T-cell (primary cell): ENCODE measurements around the gene DGKD. TPM values are rescaled to one million over a fixed set of nuclear protein-coding genes. Genes with fewer than 3 reads are reported as not detected.
"Not testable (repeated sequence)": the region's sequence is repeated elsewhere in the genome, so short reads cannot be mapped to it uniquely, and the experiment has no call there.

Source experiments
- ATAC-seq, 4 experiments: fragments of 200-7000 bp in 3 of 4; fragments of 150-1000 bp in 1 of 4; cut with Tn5 transposase; replicated peaks in 1 of 4; 1 replicate in 3 of 4; 2 replicates in 1 of 4; pipeline ENCODE4 v1.10.0; 2021; ENCODE audit warnings: moderate library complexity in 3 of 4, mild to moderate bottlenecking in 2 of 4, moderate number of reproducible peaks in 1 of 4
- CTCF ChIA-PET, 2 donors: fragments of 300-600 bp; sonication (Branson Sonifier 250); formaldehyde crosslinking; loops; one replicate each; lab custom pipeline; 2022; ENCODE audit warnings: antibody characterized with exemption in 2 of 2; lab: Charles Lee
- POLR2A ChIA-PET, 2 donors: fragments of 300-600 bp; sonication (Branson Sonifier 250); formaldehyde crosslinking; loops; one replicate each; lab custom pipeline; 2022; ENCODE audit warnings: antibody characterized with exemption in 2 of 2; lab: Charles Lee
- DNase-seq, 35 experiments: peaks; one replicate each; pipeline versions ENCODE4 v3.0.0 to v3.0.0-alpha.2; 2013 to 2023
- H3K27ac ChIP-seq: one replicate; pipeline ENCODE4 v1.5.1; 2013; ENCODE audit warnings: low read length
- H3K27me3 ChIP-seq, 2 experiments: replicated peaks in 1 of 2; 1 replicate in 1 of 2; 2 replicates in 1 of 2; pipeline versions ENCODE4 v1.6.1 to v1.7.0; 2013; ENCODE audit warnings: low read length in 1 of 2, mixed read lengths in 1 of 2; ENCODE audit not compliant: control insufficient read depth in 2 of 2, insufficient read depth in 2 of 2; ENCODE audit errors: extremely low read depth in 1 of 2
- H3K36me3 ChIP-seq, 2 donors: 1 replicate in 1 of 2; 2 replicates in 1 of 2; pipeline versions ENCODE4 v1.6.1 to v1.7.0; 2013; ENCODE audit warnings: low read length in 1 of 2; ENCODE audit not compliant: control insufficient read depth in 2 of 2, insufficient read depth in 1 of 2; ENCODE audit errors: extremely low read depth in 1 of 2
- H3K4me1 ChIP-seq, 2 experiments: 1 replicate in 1 of 2; 2 replicates in 1 of 2; pipeline versions ENCODE4 v1.6.1 to v1.7.0; 2013; ENCODE audit warnings: low read length in 2 of 2, mixed read lengths in 1 of 2; ENCODE audit not compliant: insufficient read depth in 2 of 2, control insufficient read depth in 1 of 2; ENCODE audit errors: extremely low read depth in 1 of 2
- H3K4me3 ChIP-seq, 2 donors: 1 replicate in 1 of 2; 2 replicates in 1 of 2; pipeline versions ENCODE4 v1.5.1 to v1.7.0; 2013; ENCODE audit warnings: mild to moderate bottlenecking in 2 of 2, low read length in 1 of 2, moderate library complexity in 1 of 2; ENCODE audit not compliant: control insufficient read depth in 1 of 2; ENCODE audit errors: extremely low read depth in 1 of 2
- H3K9me3 ChIP-seq: 2 replicates; pipeline ENCODE4 v1.7.0; 2013
- H3K27ac Mint-ChIP-seq, 2 donors: one replicate each; pipeline ENCODE4 v1.8.0; 2020 to 2021; ENCODE audit warnings: mild to moderate bottlenecking in 2 of 2, mixed read lengths in 2 of 2
- H3K27me3 Mint-ChIP-seq, 2 donors: one replicate each; pipeline ENCODE4 v1.8.0; 2021 to 2022; ENCODE audit warnings: mixed read lengths in 2 of 2
- H3K36me3 Mint-ChIP-seq: one replicate; pipeline ENCODE4 v1.8.0; 2021; ENCODE audit warnings: mixed read lengths
- H3K4me1 Mint-ChIP-seq, 3 donors: one replicate each; pipeline ENCODE4 v1.8.0; 2020 to 2022; ENCODE audit warnings: mixed read lengths in 3 of 3, mild to moderate bottlenecking in 1 of 3
- H3K4me3 Mint-ChIP-seq, 3 donors: one replicate each; pipeline ENCODE4 v1.8.0; 2020 to 2022; ENCODE audit warnings: mild to moderate bottlenecking in 3 of 3, mixed read lengths in 3 of 3, moderate library complexity in 3 of 3
- H3K9me3 Mint-ChIP-seq, 3 donors: one replicate each; pipeline ENCODE4 v1.8.0; 2020 to 2022; ENCODE audit warnings: mixed read lengths in 3 of 3
- WGBS: methylation state at CpG from one replicate; pipeline ENCODE4 v1.1.5; 2013; ENCODE audit warnings: missing lambda C conversion rate; ENCODE audit not compliant: insufficient coverage; 5-methylcytosine and 5-hydroxymethylcytosine counted together
- total RNA-seq, 35 experiments: library from RNA in 6 of 35; stranded (reverse) in 6 of 35; fragments of 120-200 nt in 1 of 35; gene quantifications; one replicate each; pipeline versions ENCODE4 v1.2.1 to v1.2.4 and lab custom pipeline; 2013 to 2026

DGKD gene
- total RNA-seq, 5 donors from 2014 or later (not counting 1 experiment from before 2014, with no cell fraction given), result 143 to 254 (median 163) TPM

DNA sequence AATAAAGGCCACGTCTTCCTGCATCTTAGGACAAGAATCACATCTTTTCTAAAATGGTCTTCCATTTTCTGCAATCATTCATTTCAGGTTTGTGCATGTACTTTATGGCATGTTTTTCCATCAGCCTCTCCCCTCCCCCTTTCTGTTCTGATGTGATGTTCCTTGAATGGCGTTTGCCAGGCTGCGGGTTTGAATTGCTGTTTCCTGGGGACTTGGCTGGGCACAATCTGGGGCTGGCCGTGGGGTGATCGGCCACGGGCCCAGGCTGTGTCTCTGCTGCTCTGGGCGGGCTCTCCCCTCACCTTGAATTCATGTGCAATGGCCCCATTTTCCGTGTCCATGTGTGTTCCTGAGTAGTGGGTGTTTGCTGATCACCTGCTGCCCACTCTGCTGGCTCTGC is 15.2 kb downstream of the DGKD start:
- no peak overlapping the region for H3K4me3 ChIP-seq
- no peak for DNase-seq
- Mint-ChIP-seq H3K4me3 (no peak overlapping the region), H3K27ac (no peak overlapping the region), H3K27me3 (no peaks in the 10 kb centered on the region), H3K4me1 (peaks cover 50 to 62% (median 60%) of the 10 kb centered on the region in 3 donors), H3K9me3 (no peaks in the 10 kb centered on the region), H3K36me3 (peaks cover 25% of the 10 kb centered on the region)
- 100% methylated on average over 2 of the region's 8 CpGs for WGBS
- ChIA-PET CTCF (no interaction called here), POLR2A (no interaction called here)
- peaks cover 0 to 13% of the 10 kb centered on the region in 2 experiments for H3K4me1 ChIP-seq
- H3K36me3 ChIP-seq, result peaks cover 7 to 22% of the 10 kb centered on the region in 2 donors
- no peak for ATAC-seq
- no peaks in the 10 kb centered on the region for H3K9me3 ChIP-seq
- H3K27ac ChIP-seq, result no peak overlapping the region
- no peaks in the 10 kb centered on the region for H3K27me3 ChIP-seq

DNA sequence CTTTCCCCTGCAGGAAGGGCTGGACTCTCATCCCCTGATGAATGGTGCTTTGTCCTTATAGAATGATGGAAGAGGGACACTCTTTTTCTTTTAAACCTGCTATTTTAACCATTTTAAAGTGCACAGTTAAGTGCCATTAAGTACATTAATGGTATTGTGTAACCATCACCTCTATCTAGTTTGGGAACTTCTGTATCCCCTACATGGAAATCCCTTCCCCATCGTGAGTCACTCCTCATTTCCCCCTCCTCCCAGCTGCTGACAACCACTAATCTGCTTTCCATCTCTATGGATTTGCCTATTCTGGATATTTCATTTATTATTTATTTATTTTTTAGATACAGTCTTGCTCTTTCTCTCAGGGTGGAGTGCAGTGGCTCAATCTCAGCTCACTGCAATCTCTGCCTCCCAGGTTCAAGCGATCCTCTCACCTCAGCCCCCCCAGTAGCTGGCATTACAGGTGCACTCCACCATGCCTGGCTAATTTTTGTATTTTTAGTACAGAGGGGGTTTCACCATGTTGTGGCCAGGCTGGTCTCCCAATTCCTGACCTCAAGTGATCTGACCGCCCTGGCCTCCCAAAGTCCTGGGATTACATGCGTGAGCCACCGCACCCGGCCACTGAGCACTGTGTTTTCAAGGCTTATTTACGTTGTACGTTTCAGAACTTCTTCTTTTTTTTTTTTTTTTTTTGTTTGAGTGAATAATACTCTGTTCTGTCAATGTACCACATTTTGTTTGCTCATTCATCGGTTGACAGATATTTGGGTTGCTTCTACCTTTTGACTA is 15.8 kb downstream of the DGKD start:
- no peaks in the 10 kb centered on the region for H3K9me3 Mint-ChIP-seq
- ATAC-seq, result no peak
- CTCF ChIA-PET, result no interaction called here
- Histone ChIP-seq H3K4me3 (no peak overlapping the region), H3K9me3 (no peaks in the 10 kb centered on the region), H3K27me3 (no peaks in the 10 kb centered on the region), H3K36me3 (peaks cover 7 to 23% of the 10 kb centered on the region in 2 donors), H3K27ac (no peak overlapping the region), H3K4me1 (peaks cover 0 to 13% of the 10 kb centered on the region in 2 experiments)
- WGBS, result no CpG with 5 or more reads among the region's 9 CpGs
- POLR2A ChIA-PET, result no interaction called here
- H3K4me1 Mint-ChIP-seq, result peaks cover 48 to 61% (median 58%) of the 10 kb centered on the region in 3 donors
- no peak overlapping the region for H3K27ac Mint-ChIP-seq
- no peaks in the 10 kb centered on the region for H3K27me3 Mint-ChIP-seq
- H3K4me3 Mint-ChIP-seq, result no peak overlapping the region
- H3K36me3 Mint-ChIP-seq, result peaks cover 22% of the 10 kb centered on the region
- DNase-seq, result no peak

DNA sequence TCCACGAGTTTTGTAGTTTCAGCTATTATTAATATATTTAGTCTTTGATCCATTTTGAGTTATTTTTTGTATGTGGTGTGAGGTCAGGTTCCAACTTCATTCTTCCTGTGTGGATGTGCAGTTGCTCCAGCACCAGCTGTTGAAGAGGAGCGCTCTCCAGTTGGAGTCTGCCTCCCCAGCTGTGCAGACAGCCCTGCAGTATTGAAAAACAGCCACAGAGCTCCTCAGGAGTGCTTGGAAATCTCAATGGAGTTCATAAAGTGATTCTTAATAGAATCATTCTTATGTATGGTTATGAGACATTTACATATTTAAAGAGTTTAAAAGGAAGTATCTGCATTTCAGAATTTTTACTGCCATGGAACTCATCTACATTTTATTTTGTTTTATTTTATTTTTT is 17.3 kb downstream of the DGKD start:
- H3K36me3 ChIP-seq, result peaks cover 12 to 33% of the 10 kb centered on the region in 2 donors
- H3K4me1 Mint-ChIP-seq, result peaks cover 47 to 60% (median 58%) of the 10 kb centered on the region in 3 donors

DNA sequence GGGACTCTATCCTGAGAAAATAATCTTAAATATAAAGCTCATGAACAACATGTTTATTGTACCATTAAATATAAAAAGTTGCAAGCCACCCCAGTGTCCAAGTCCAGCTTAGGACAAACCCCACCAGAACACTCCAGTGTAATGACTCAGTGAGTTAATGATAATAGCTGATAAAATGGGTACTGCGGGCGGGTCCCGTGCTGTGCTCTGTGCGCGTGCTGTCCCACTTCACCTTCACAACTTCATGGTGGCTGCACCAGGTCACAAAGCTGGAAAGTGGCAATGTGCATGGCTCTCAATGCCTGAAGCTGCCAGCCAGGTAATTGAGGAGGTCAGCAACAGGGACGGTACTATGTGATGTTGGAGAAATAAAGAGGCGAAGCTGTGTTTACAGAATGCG is 18.6 kb downstream of the DGKD start:
- H3K4me3 Mint-ChIP-seq, result no peak overlapping the region
- Histone ChIP-seq H3K9me3 (no peaks in the 10 kb centered on the region), H3K4me1 (peaks cover 0 to 9% of the 10 kb centered on the region in 2 experiments), H3K27ac (no peak overlapping the region), H3K4me3 (no peak overlapping the region), H3K36me3 (peaks cover 12 to 38% of the 10 kb centered on the region in 2 donors), H3K27me3 (no peaks in the 10 kb centered on the region)
- H3K9me3 Mint-ChIP-seq, result no peaks in the 10 kb centered on the region
- WGBS, result 100% methylated on average over 3 of the region's 8 CpGs
- H3K27ac Mint-ChIP-seq, result peak overlapping the region in 1 of 2 donors; percentile 8
- DNase-seq (no peak), ATAC-seq (no peak)
- H3K4me1 Mint-ChIP-seq, result peaks cover 43 to 56% (median 53%) of the 10 kb centered on the region in 3 donors
- CTCF ChIA-PET, result interaction anchor here in 1 of 2 donors (1.2 kb wide), 1 partner anchor 15 kb away, joined by 4 read pairs; no protein-coding TSS in a partner anchor
- no peaks in the 10 kb centered on the region for H3K27me3 Mint-ChIP-seq
- peaks cover 29% of the 10 kb centered on the region for H3K36me3 Mint-ChIP-seq
- POLR2A ChIA-PET, result interaction anchor here in 1 of 2 donors (0.5 to 0.6 kb wide), 2 partner anchors 30 kb away, joined by 4 to 5 read pairs; no protein-coding TSS in a partner anchor

More for the DNA sequence above, 17.3 kb downstream of the DGKD start:
- no peaks in the 10 kb centered on the region for H3K9me3 Mint-ChIP-seq
- Histone ChIP-seq H3K27ac (no peak overlapping the region), H3K9me3 (no peaks in the 10 kb centered on the region), H3K4me3 (no peak overlapping the region), H3K27me3 (no peaks in the 10 kb centered on the region), H3K4me1 (peaks cover 0 to 9% of the 10 kb centered on the region in 2 experiments)
- DNase-seq (no peak), ATAC-seq (no peak)
- H3K27me3 Mint-ChIP-seq, result no peaks in the 10 kb centered on the region
- no peak overlapping the region for H3K4me3 Mint-ChIP-seq
- H3K36me3 Mint-ChIP-seq, result peaks cover 23% of the 10 kb centered on the region
- ChIA-PET CTCF (no interaction called here), POLR2A (no interaction called here)
- H3K27ac Mint-ChIP-seq, result peak overlapping the region in 1 of 2 donors; percentile 62
- WGBS, result no CpG with 5 or more reads among the region's 2 CpGs

DNA sequence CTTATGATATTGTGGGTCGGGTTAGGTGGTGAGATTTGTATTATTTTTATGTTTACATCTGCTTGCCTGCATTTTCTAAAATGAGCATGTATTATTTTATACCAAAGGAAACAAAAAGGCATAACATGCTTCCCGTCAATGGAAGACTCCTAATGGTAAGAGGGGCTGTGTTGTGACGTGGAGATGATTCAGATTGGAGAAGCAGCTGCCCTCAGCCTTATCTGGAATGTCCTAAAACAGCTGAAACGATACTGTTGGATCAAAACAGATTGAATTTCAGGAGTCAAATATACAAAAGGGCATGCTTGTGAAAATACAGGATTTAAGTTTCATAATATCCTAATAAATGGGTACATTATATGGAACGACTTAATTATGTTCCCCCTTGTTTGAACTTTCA is 19.0 kb downstream of the DGKD start:
- H3K4me3 ChIP-seq, result no peak overlapping the region
- H3K27me3 ChIP-seq, result no peaks in the 10 kb centered on the region
- no peaks in the 10 kb centered on the region for H3K9me3 Mint-ChIP-seq
- CTCF ChIA-PET, result interaction anchor here in 1 of 2 donors (1.2 kb wide), 1 partner anchor 16 kb away, joined by 4 read pairs; no protein-coding TSS in a partner anchor
- H3K4me1 Mint-ChIP-seq, result peaks cover 39 to 51% (median 50%) of the 10 kb centered on the region in 3 donors
- no peaks in the 10 kb centered on the region for H3K9me3 ChIP-seq
- peaks cover 0 to 9% of the 10 kb centered on the region in 2 experiments for H3K4me1 ChIP-seq
- ATAC-seq, result no peak
- no CpG with 5 or more reads among the region's 5 CpGs for WGBS
- POLR2A ChIA-PET, result interaction anchor here in 1 of 2 donors (0.6 kb wide), 1 partner anchor 31 kb away, joined by 5 read pairs; no protein-coding TSS in a partner anchor
- peaks cover 29% of the 10 kb centered on the region for H3K36me3 Mint-ChIP-seq
- no peak for DNase-seq
- no peak overlapping the region for H3K27ac Mint-ChIP-seq
- peaks cover 12 to 38% of the 10 kb centered on the region in 2 donors for H3K36me3 ChIP-seq
- no peak overlapping the region for H3K4me3 Mint-ChIP-seq
- H3K27me3 Mint-ChIP-seq, result no peaks in the 10 kb centered on the region
- no peak overlapping the region for H3K27ac ChIP-seq

DNA sequence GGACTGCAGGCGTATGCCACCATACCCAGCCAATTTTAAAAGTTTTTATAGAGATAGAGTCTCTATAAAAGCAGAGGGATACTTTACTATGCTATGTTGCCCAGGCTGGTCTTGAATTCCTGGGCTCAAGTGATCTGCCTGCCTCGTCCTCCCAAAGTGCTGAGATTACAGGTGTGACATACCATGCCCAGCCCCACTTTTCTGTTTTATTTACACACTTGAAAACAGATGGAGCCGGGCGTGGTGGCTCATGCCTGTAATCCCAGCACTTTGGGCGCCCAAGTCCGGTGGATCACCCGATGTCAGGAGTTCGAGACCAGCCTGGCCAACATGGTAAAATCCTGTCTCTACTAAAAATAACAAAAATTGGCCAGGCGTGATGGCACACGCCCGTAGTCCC is 20.5 kb downstream of the DGKD start:
- H3K4me1 ChIP-seq, H3K9me3 ChIP-seq, H3K4me3 ChIP-seq, POLR2A ChIA-PET, ATAC-seq, DNase-seq, H3K9me3 Mint-ChIP-seq, H3K27me3 ChIP-seq, CTCF ChIA-PET, H3K27ac ChIP-seq, H3K27me3 Mint-ChIP-seq, H3K4me3 Mint-ChIP-seq: not testable (repeated sequence)
- peaks cover 12 to 41% of the 10 kb centered on the region in 2 donors for H3K36me3 ChIP-seq
- Mint-ChIP-seq H3K27ac (peak overlapping the region in 1 of 2 donors; percentile 84), H3K36me3 (peaks cover 20% of the 10 kb centered on the region), H3K4me1 (peaks cover 37 to 50% (median 50%) of the 10 kb centered on the region in 3 donors)
- 98% methylated on average over 5 of the region's 11 CpGs for WGBS
